Loucy (cell line): ENCODE measurements around the gene XXYLT1.

ENCODE experiments used
- CTCF ChIP-seq: fragments of 200-600 bp; sonication (generic); conservative IDR thresholded peaks from 2 replicates; pipeline ENCODE4 v1.5.1; 2014; ENCODE audit warnings: mild to moderate bottlenecking, antibody characterized with exemption, low read length
- EZH2phosphoT487 ChIP-seq: fragments of 200-600 bp; IDR thresholded peaks from 2 replicates; pipeline ENCODE4 v1.6.1; 2018; ENCODE audit warnings: antibody characterized with exemption, mild to moderate bottlenecking, moderate library complexity, borderline replicate concordance

GRCh38 chr3:195306369-195306768 lies 35.4 kb upstream of the XXYLT1 start:
- TF ChIP-seq CTCF (no peak), EZH2phosphoT487 (no peak)
